Nephron (organoid): ENCODE measurements around the gene TRIM28.

Experiments
- H3K27ac Mint-ChIP-seq, 3 experiments: 2 replicates each; pipeline ENCODE4 v1.8.0; 2020; ENCODE audit warnings: mixed read lengths in 3 of 3, mild to moderate bottlenecking in 2 of 3, moderate library complexity in 1 of 3
- H3K27me3 Mint-ChIP-seq: 2 replicates; pipeline ENCODE4 v1.8.0; 2021; ENCODE audit warnings: low read depth, mild to moderate bottlenecking, moderate library complexity, mixed read lengths
- H3K36me3 Mint-ChIP-seq: 2 replicates; pipeline ENCODE4 v1.8.0; 2020; ENCODE audit warnings: low read depth, mixed read lengths
- H3K4me1 Mint-ChIP-seq: 2 replicates; pipeline ENCODE4 v1.8.0; 2020; ENCODE audit warnings: mixed read lengths
- H3K4me3 Mint-ChIP-seq, 3 experiments: 2 replicates each; pipeline ENCODE4 v1.8.0; 2020; ENCODE audit warnings: mild to moderate bottlenecking in 3 of 3, mixed read lengths in 3 of 3, moderate library complexity in 2 of 3
- H3K9me3 Mint-ChIP-seq: 2 replicates; pipeline ENCODE4 v1.8.0; 2020; ENCODE audit warnings: mixed read lengths
- CTCF ChIP-seq, 3 experiments: fragments of 200-600 bp; sonication (generic); IDR thresholded peaks; one replicate each; pipeline ENCODE4 v1.5.0; 2021; ENCODE audit warnings: antibody characterized with exemption in 3 of 3; ENCODE audit not compliant: unreplicated experiment in 3 of 3

The TRIM28 gene

GRCh38 chr19:58557221-58558065 lies 13.6 kb downstream of the TRIM28 start:
- H3K27ac Mint-ChIP-seq = peak overlapping the region; percentile 98 to 100 (median 100)
- peaks cover 28% of the 10 kb centered on the region for H3K36me3 Mint-ChIP-seq
- H3K9me3 Mint-ChIP-seq = no peaks in the 10 kb centered on the region
- peak overlapping the region; percentile 91 to 98 (median 96) for H3K4me3 Mint-ChIP-seq
- H3K4me1 Mint-ChIP-seq = peaks cover 44% of the 10 kb centered on the region
- H3K27me3 Mint-ChIP-seq = peaks cover 4% of the 10 kb centered on the region
- TF ChIP-seq CTCF (IDR thresholded peaks at IDR 0.05; ENCODE audit: unreplicated experiment in 3 of 3) = no peak

- no peak for TF ChIP-seq CTCF (IDR thresholded peaks at IDR 0.05; ENCODE audit: unreplicated experiment in 3 of 3)
- Mint-ChIP-seq H3K4me3 (peak within 1 kb of the TSS; percentile 96 to 98 (median 98)), H3K9me3 (no peaks in the 10 kb centered on the region), H3K27me3 (peaks cover 4% of the 10 kb centered on the region), H3K4me1 (peaks cover 39% of the 10 kb centered on the region), H3K36me3 (peaks cover 22% of the 10 kb centered on the region), H3K27ac (peak within 1 kb of the TSS; percentile 100)
Measured at GRCh38 chr19:58558066-58558622, 14.3 kb downstream of the TRIM28 start, which contains the start of gene UBE2M. UBE2M (minus strand) TSS chr19:58558611; CDS start chr19:58558381, 230 bp downstream.

GRCh38 chr19:58558623-58559274 lies 14.9 kb downstream of the TRIM28 start:
- Mint-ChIP-seq H3K36me3 (peaks cover 19% of the 10 kb centered on the region), H3K4me1 (peaks cover 35% of the 10 kb centered on the region), H3K27me3 (peaks cover 4% of the 10 kb centered on the region), H3K9me3 (no peaks in the 10 kb centered on the region), H3K4me3 (peak overlapping the region; percentile 96 to 98 (median 98)), H3K27ac (peak overlapping the region; percentile 100)
- no peak for TF ChIP-seq CTCF (IDR thresholded peaks at IDR 0.05; ENCODE audit: unreplicated experiment in 3 of 3)

- H3K36me3 Mint-ChIP-seq = peaks cover 16% of the 10 kb centered on the region
Measured at GRCh38 chr19:58559275-58560006, 15.6 kb downstream of the TRIM28 start.

More at GRCh38 chr19:58559275-58560006, 15.6 kb downstream of the TRIM28 start:
- peak overlapping the region; percentile 96 to 98 (median 98) for H3K4me3 Mint-ChIP-seq
- no peak for TF ChIP-seq CTCF (IDR thresholded peaks at IDR 0.05; ENCODE audit: unreplicated experiment in 3 of 3)
- no peaks in the 10 kb centered on the region for H3K9me3 Mint-ChIP-seq
- H3K27me3 Mint-ChIP-seq = peaks cover 4% of the 10 kb centered on the region
- H3K27ac Mint-ChIP-seq = peak overlapping the region; percentile 100
- H3K4me1 Mint-ChIP-seq = peaks cover 28% of the 10 kb centered on the region
